Activated naive CD8-positive, alpha-beta T cell treated with anti-CD3 and anti-CD28 coated beads for 36 hours (primary cell): Measurements from ENCODE around the gene SLX4IP. TPM values are rescaled to one million over a fixed set of nuclear protein-coding genes. Genes with fewer than 3 reads are reported as not detected.

Experiments used
- DNase-seq: peaks from one replicate; pipeline ENCODE4 v3.0.0; 2021
- H3K27ac Mint-ChIP-seq: one replicate; pipeline ENCODE4 v1.8.0; 2022; ENCODE audit warnings: mild to moderate bottlenecking, moderate library complexity, mixed read lengths
- H3K27me3 Mint-ChIP-seq: one replicate; pipeline ENCODE4 v1.8.0; 2022; ENCODE audit warnings: mild to moderate bottlenecking, mixed read lengths
- H3K36me3 Mint-ChIP-seq: one replicate; pipeline ENCODE4 v1.8.0; 2021; ENCODE audit warnings: mild to moderate bottlenecking, mixed read lengths
- H3K4me1 Mint-ChIP-seq: one replicate; pipeline ENCODE4 v1.8.0; 2021; ENCODE audit warnings: mixed read lengths
- H3K4me3 Mint-ChIP-seq: one replicate; pipeline ENCODE4 v1.8.0; 2022; ENCODE audit warnings: mild to moderate bottlenecking, moderate library complexity, mixed read lengths
- H3K9me3 Mint-ChIP-seq: one replicate; pipeline ENCODE4 v1.8.0; 2022; ENCODE audit warnings: mixed read lengths
- total RNA-seq, 2 experiments: library from RNA; stranded (reverse); gene quantifications; one replicate each; pipeline ENCODE4 v1.2.3, GENCODE V29; 2021

The SLX4IP gene
- total RNA-seq, 2 experiments from 2014 or later = 7.4 to 7.9 TPM

GRCh38 chr20:10649080-10649796 is 214.1 kb downstream of the SLX4IP start:
- H3K4me3 Mint-ChIP-seq = no peak overlapping the region
- no peaks in the 10 kb centered on the region for H3K36me3 Mint-ChIP-seq
- peaks cover 31% of the 10 kb centered on the region for H3K27me3 Mint-ChIP-seq
- DNase-seq = no peak
- no peaks in the 10 kb centered on the region for H3K9me3 Mint-ChIP-seq
- H3K27ac Mint-ChIP-seq = no peak overlapping the region
- H3K4me1 Mint-ChIP-seq = peaks cover under 1% of the 10 kb centered on the region

GRCh38 chr20:10649797-10650160 is 214.7 kb downstream of the SLX4IP start:
- H3K4me1 Mint-ChIP-seq = no peaks in the 10 kb centered on the region
- no peak overlapping the region for H3K27ac Mint-ChIP-seq
- no peaks in the 10 kb centered on the region for H3K36me3 Mint-ChIP-seq
- no peak for DNase-seq
- H3K27me3 Mint-ChIP-seq = peaks cover 36% of the 10 kb centered on the region
- no peak overlapping the region for H3K4me3 Mint-ChIP-seq
- no peaks in the 10 kb centered on the region for H3K9me3 Mint-ChIP-seq

GRCh38 chr20:10651227-10651990 is 216.3 kb downstream of the SLX4IP start:
- Mint-ChIP-seq H3K27me3 (peaks cover 45% of the 10 kb centered on the region), H3K36me3 (no peaks in the 10 kb centered on the region), H3K4me1 (no peaks in the 10 kb centered on the region), H3K4me3 (no peak overlapping the region), H3K9me3 (no peaks in the 10 kb centered on the region), H3K27ac (no peak overlapping the region)
- no peak for DNase-seq

GRCh38 chr20:10652185-10652584 is 217.1 kb downstream of the SLX4IP start:
- H3K27ac Mint-ChIP-seq = no peak overlapping the region
- peaks cover 45% of the 10 kb centered on the region for H3K27me3 Mint-ChIP-seq
- H3K4me3 Mint-ChIP-seq = no peak overlapping the region
- H3K36me3 Mint-ChIP-seq = no peaks in the 10 kb centered on the region
- DNase-seq = no peak
- H3K9me3 Mint-ChIP-seq = no peaks in the 10 kb centered on the region
- H3K4me1 Mint-ChIP-seq = no peaks in the 10 kb centered on the region

GRCh38 chr20:10652660-10653261 is 217.7 kb downstream of the SLX4IP start:
- no peaks in the 10 kb centered on the region for H3K9me3 Mint-ChIP-seq
- no peak overlapping the region for H3K27ac Mint-ChIP-seq
- no peaks in the 10 kb centered on the region for H3K4me1 Mint-ChIP-seq
- no peaks in the 10 kb centered on the region for H3K36me3 Mint-ChIP-seq
- H3K27me3 Mint-ChIP-seq = peaks cover 42% of the 10 kb centered on the region
- no peak for DNase-seq
- H3K4me3 Mint-ChIP-seq = no peak overlapping the region

GRCh38 chr20:10653599-10654249 is 218.6 kb downstream of the SLX4IP start:
- Mint-ChIP-seq H3K27ac (no peak overlapping the region), H3K9me3 (no peaks in the 10 kb centered on the region), H3K27me3 (peaks cover 40% of the 10 kb centered on the region), H3K36me3 (no peaks in the 10 kb centered on the region), H3K4me3 (no peak overlapping the region), H3K4me1 (no peaks in the 10 kb centered on the region)
- no peak for DNase-seq

GRCh38 chr20:10654250-10654610 is 219.1 kb downstream of the SLX4IP start:
- no peak for DNase-seq
- H3K9me3 Mint-ChIP-seq = no peaks in the 10 kb centered on the region
- H3K27ac Mint-ChIP-seq = no peak overlapping the region
- H3K4me1 Mint-ChIP-seq = no peaks in the 10 kb centered on the region
- peaks cover 40% of the 10 kb centered on the region for H3K27me3 Mint-ChIP-seq
- no peak overlapping the region for H3K4me3 Mint-ChIP-seq
- no peaks in the 10 kb centered on the region for H3K36me3 Mint-ChIP-seq

- Mint-ChIP-seq H3K27ac (no peak overlapping the region), H3K4me3 (no peak overlapping the region), H3K36me3 (no peaks in the 10 kb centered on the region), H3K4me1 (no peaks in the 10 kb centered on the region), H3K9me3 (no peaks in the 10 kb centered on the region), H3K27me3 (peaks cover 39% of the 10 kb centered on the region)
- no peak for DNase-seq
Observed at GRCh38 chr20:10654630-10655029, 219.5 kb downstream of the SLX4IP start.

- H3K27me3 Mint-ChIP-seq = peaks cover 32% of the 10 kb centered on the region
- no peaks in the 10 kb centered on the region for H3K9me3 Mint-ChIP-seq
- no peaks in the 10 kb centered on the region for H3K36me3 Mint-ChIP-seq
- no peaks in the 10 kb centered on the region for H3K4me1 Mint-ChIP-seq
- DNase-seq = no peak
- H3K27ac Mint-ChIP-seq = no peak overlapping the region
- no peak overlapping the region for H3K4me3 Mint-ChIP-seq
Observed at GRCh38 chr20:10655720-10656669, 220.9 kb downstream of the SLX4IP start.

- Mint-ChIP-seq H3K27ac (no peak overlapping the region), H3K27me3 (peaks cover 24% of the 10 kb centered on the region), H3K9me3 (no peaks in the 10 kb centered on the region)
Observed at GRCh38 chr20:10657453-10657852, 222.3 kb downstream of the SLX4IP start.

GRCh38 chr20:10658051-10658823 is 223.1 kb downstream of the SLX4IP start:
- Mint-ChIP-seq H3K27me3 (peaks cover 32% of the 10 kb centered on the region), H3K9me3 (no peaks in the 10 kb centered on the region), H3K4me3 (no peak overlapping the region), H3K36me3 (no peaks in the 10 kb centered on the region), H3K4me1 (no peaks in the 10 kb centered on the region), H3K27ac (no peak overlapping the region)
- DNase-seq = no peak

More at GRCh38 chr20:10657453-10657852, 222.3 kb downstream of the SLX4IP start:
- Mint-ChIP-seq H3K36me3 (no peaks in the 10 kb centered on the region), H3K4me3 (no peak overlapping the region), H3K4me1 (no peaks in the 10 kb centered on the region)
- DNase-seq = no peak

- DNase-seq = no peak
- H3K9me3 Mint-ChIP-seq = no peaks in the 10 kb centered on the region
- no peaks in the 10 kb centered on the region for H3K4me1 Mint-ChIP-seq
- no peak overlapping the region for H3K4me3 Mint-ChIP-seq
- peaks cover 34% of the 10 kb centered on the region for H3K27me3 Mint-ChIP-seq
- H3K27ac Mint-ChIP-seq = no peak overlapping the region
- no peaks in the 10 kb centered on the region for H3K36me3 Mint-ChIP-seq
Observed at GRCh38 chr20:10658876-10659632, 223.9 kb downstream of the SLX4IP start.
